ENCODE results near the gene NKIRAS2.

DNA sequence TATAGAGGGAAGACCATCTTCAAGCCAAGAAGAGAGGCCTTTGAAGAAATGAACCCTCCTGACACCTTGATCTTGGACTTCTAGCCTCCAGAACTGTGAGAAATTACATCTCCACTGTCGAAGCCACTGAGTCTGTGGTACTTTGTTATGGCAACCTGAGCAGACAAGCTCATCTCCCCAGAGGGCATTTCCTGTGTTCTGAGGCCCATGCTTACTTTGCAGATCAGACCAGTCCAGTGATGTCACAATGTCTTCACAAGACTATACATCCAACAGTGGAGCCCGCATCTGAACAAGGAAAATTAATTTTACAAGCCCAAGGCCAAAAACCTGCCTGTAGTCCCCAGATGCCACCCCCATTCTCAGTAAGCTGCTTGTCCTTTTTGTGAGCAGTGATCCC lies 45.3 kb downstream of the NKIRAS2 start:
- TF ChIP-seq CTCF (IDR thresholded peaks at IDR 0.05; ENCODE audit: insufficient read depth, low read length, poor library complexity, severe bottlenecking) = no peak
- TF ChIP-seq EZH2phosphoT487 (conservative IDR thresholded peaks at IDR 0.05; ENCODE audit: low read length) = no peak

Data from SU-DHL-6 (cell line).